ENCODE measurements around the gene MRPS9. TPM values are rescaled to one million over a fixed set of nuclear protein-coding genes. Genes with fewer than 3 reads are reported as not detected.

MRPS9 gene
- 33.6 TPM for polyA plus RNA-seq

GRCh38 chr2:105037572-105038382 is at the start of gene MRPS9:
MRPS9 (plus strand) TSS chr2:105038069; CDS start chr2:105038093, 24 bp downstream.
- H3K4me1 Mint-ChIP-seq = peaks cover 21 to 31% (median 26%) of the 10 kb centered on the region in 3 donors
- peak within 1 kb of the TSS; percentile 87 to 94 (median 93) for H3K27ac Mint-ChIP-seq
- peak within 1 kb of the TSS; percentile 98 to 99 (median 99) for H3K4me3 Mint-ChIP-seq
- no peaks in the 10 kb centered on the region for H3K36me3 Mint-ChIP-seq
- no peaks in the 10 kb centered on the region for H3K9me3 Mint-ChIP-seq
- H3K27me3 Mint-ChIP-seq = no peaks in the 10 kb centered on the region

DNA sequence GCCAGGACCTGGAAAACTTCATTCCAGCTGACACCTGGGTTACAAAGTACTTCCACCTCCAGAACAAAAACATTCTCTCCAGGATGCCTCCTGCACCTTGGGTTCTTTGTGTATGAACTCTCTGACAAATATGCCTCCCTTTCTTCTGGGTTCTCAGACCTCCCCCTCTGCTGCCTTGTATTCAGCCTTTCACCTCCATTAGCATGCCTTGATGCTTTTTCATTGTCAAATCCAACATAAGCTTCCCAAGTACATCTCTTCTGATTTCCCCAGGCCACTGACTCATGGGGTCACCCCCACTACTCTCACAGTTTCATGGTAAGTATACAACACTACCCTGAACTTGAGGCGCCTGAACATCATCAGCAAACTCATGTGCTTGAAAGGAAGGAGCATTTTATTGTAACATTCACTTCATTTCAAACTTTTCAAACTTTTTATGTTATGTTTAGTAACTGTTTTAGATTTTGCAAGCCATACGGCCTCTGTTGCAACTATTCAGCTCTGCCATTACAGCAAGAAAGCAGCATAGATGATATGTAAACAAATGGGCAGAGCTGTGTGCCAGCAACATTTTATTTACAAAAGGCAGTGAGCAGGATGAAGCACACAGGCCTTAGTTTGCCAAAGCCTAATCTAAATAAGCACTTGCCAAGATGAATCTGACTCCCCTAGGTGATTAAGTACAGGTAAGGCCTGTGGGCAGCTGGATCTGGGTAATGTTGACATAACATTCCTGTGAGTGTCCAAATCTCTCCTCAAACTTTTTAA is 32.5 kb upstream of the MRPS9 start:
- no peaks in the 10 kb centered on the region for H3K4me1 Mint-ChIP-seq
- peak overlapping the region in 1 of 3 donors; percentile 35 for H3K27ac Mint-ChIP-seq
- H3K36me3 Mint-ChIP-seq = no peaks in the 10 kb centered on the region
- peaks cover 0 to 22% (median 10%) of the 10 kb centered on the region in 3 donors for H3K9me3 Mint-ChIP-seq
- no peak overlapping the region for H3K4me3 Mint-ChIP-seq
- H3K27me3 Mint-ChIP-seq = no peaks in the 10 kb centered on the region

GRCh38 chr2:105007367-105007766 is 30.5 kb upstream of the MRPS9 start:
- no peaks in the 10 kb centered on the region for H3K4me1 Mint-ChIP-seq
- H3K9me3 Mint-ChIP-seq = peaks cover 0 to 22% (median 12%) of the 10 kb centered on the region in 3 donors
- no peak overlapping the region for H3K4me3 Mint-ChIP-seq
- H3K27ac Mint-ChIP-seq = no peak overlapping the region
- no peaks in the 10 kb centered on the region for H3K36me3 Mint-ChIP-seq
- H3K27me3 Mint-ChIP-seq = no peaks in the 10 kb centered on the region

- H3K36me3 Mint-ChIP-seq = peaks cover 2% of the 10 kb centered on the region
- H3K27me3 Mint-ChIP-seq = no peaks in the 10 kb centered on the region
- no peak overlapping the region for H3K27ac Mint-ChIP-seq
- no peaks in the 10 kb centered on the region for H3K9me3 Mint-ChIP-seq
- H3K4me3 Mint-ChIP-seq = no peak overlapping the region
- H3K4me1 Mint-ChIP-seq = peaks cover 6 to 8% (median 7%) of the 10 kb centered on the region in 3 donors
Observed at GRCh38 chr2:105032476-105032875, 5.4 kb upstream of the MRPS9 start.

- no peaks in the 10 kb centered on the region for H3K27me3 Mint-ChIP-seq
- no peak overlapping the region for H3K27ac Mint-ChIP-seq
- no peaks in the 10 kb centered on the region for H3K9me3 Mint-ChIP-seq
- peaks cover 14 to 21% (median 15%) of the 10 kb centered on the region in 3 donors for H3K4me1 Mint-ChIP-seq
- H3K36me3 Mint-ChIP-seq = peaks cover 2% of the 10 kb centered on the region
- H3K4me3 Mint-ChIP-seq = no peak overlapping the region
Observed at GRCh38 chr2:105034170-105034569, 3.7 kb upstream of the MRPS9 start.

- Mint-ChIP-seq H3K27ac (peak overlapping the region; percentile 87 to 94 (median 93)), H3K4me3 (peak overlapping the region; percentile 98 to 99 (median 99)), H3K9me3 (no peaks in the 10 kb centered on the region), H3K36me3 (no peaks in the 10 kb centered on the region), H3K27me3 (no peaks in the 10 kb centered on the region), H3K4me1 (peaks cover 21 to 31% (median 26%) of the 10 kb centered on the region in 3 donors)
Observed at GRCh38 chr2:105038383-105039061, 653 bp downstream of the MRPS9 start.

DNA sequence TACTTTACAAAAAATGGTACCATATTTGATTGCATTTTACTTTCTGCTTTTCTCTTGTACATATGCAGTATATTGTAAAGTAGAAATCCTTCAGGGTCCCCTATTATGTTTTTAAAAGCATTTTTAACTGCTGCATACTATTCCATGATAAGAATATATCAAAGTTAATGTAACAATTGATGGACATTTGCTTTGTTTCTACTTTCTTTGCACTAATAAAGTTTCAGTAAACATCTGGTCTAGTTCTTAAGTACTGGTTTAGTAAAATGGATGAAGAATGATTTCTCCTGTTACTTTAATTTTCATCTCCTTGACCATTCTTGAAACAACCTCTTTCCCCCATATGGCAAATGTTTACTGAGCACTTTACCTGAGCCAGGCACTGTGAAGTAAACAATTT is 1.7 kb downstream of the MRPS9 start:
- peaks cover under 1% of the 10 kb centered on the region for H3K36me3 Mint-ChIP-seq
- no peaks in the 10 kb centered on the region for H3K27me3 Mint-ChIP-seq
- peak overlapping the region; percentile 23 to 99 (median 52) for H3K4me3 Mint-ChIP-seq
- peaks cover 21 to 31% (median 26%) of the 10 kb centered on the region in 3 donors for H3K4me1 Mint-ChIP-seq
- no peak overlapping the region for H3K27ac Mint-ChIP-seq
- no peaks in the 10 kb centered on the region for H3K9me3 Mint-ChIP-seq

DNA sequence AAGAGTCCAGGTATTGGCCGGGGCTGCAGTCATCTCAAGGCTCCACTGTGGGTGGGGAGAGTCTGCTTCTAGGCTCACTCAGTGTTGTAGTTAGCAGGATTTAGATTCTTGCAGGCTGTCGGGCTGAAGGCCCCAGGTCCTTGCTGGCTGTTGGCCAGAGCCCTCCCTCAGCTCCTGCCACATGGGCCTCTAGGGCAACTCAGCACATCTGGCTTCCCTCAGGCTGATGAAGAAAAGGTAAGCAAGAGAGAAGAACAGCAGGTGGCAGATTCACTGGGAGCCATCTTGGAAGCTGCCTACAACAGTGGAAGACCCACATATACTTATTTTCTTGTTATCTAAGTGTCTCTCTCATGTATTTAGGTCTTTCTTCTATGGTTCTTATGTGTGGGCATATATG is 4.3 kb downstream of the MRPS9 start:
- H3K27ac Mint-ChIP-seq = no peak overlapping the region
- H3K27me3 Mint-ChIP-seq = no peaks in the 10 kb centered on the region
- H3K4me3 Mint-ChIP-seq = peak overlapping the region in 1 of 4 donors; percentile 17
- H3K4me1 Mint-ChIP-seq = peaks cover 20 to 25% (median 23%) of the 10 kb centered on the region in 3 donors
- no peaks in the 10 kb centered on the region for H3K9me3 Mint-ChIP-seq
- H3K36me3 Mint-ChIP-seq = peaks cover 3% of the 10 kb centered on the region

GRCh38 chr2:105052773-105053172 is 14.9 kb downstream of the MRPS9 start:
- H3K36me3 Mint-ChIP-seq = peaks cover 11% of the 10 kb centered on the region
- H3K4me1 Mint-ChIP-seq = peaks cover 5 to 16% (median 5%) of the 10 kb centered on the region in 3 donors
- no peak overlapping the region for H3K4me3 Mint-ChIP-seq
- H3K27me3 Mint-ChIP-seq = no peaks in the 10 kb centered on the region
- H3K9me3 Mint-ChIP-seq = peaks cover 0 to 15% (median 3%) of the 10 kb centered on the region in 3 donors
- H3K27ac Mint-ChIP-seq = peak overlapping the region in 1 of 3 donors; percentile 13

DNA sequence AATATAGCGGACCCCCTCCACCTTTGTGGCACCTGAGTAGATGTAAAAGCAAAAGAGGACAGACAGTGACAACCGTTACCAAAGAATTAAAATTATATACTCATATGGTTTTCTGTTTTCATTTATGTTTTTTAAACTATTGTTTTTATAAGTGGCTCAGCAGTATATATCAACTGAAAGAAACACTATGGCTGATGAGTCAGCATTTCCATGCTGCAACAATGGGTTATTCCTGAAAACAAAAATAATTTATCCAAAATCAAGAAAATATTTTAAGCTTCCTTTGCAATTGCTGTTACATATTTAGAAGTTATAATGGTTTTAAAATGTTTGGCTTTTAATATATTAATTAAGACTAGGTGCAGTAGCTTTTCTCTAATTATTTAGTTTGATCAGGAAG is 17.7 kb downstream of the MRPS9 start:
- no peak overlapping the region for H3K27ac Mint-ChIP-seq
- H3K4me1 Mint-ChIP-seq = peaks cover 5 to 16% (median 5%) of the 10 kb centered on the region in 3 donors
- peaks cover 0 to 13% (median 3%) of the 10 kb centered on the region in 3 donors for H3K9me3 Mint-ChIP-seq
- H3K36me3 Mint-ChIP-seq = peaks cover 10% of the 10 kb centered on the region
- no peak overlapping the region for H3K4me3 Mint-ChIP-seq
- H3K27me3 Mint-ChIP-seq = no peaks in the 10 kb centered on the region

DNA sequence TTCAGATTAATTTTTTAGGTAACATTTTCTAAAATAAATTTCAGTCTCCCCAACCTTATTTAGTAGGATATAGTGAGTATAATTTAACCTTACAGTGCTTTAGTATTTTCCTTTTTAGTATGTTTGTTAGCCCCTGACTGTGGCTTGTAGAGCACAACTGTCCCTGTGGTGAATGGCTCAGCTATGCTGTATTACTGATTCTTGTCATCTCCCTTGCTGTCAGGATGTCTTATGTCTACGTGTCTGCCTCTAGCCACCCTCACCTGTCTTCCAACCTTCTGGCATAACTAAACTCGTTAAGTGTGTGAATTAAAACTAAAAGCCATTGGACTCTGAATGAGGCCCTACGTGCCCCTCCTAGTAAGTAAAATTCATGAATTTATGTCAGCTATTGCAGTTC is 18.4 kb downstream of the MRPS9 start:
- H3K4me1 Mint-ChIP-seq = peaks cover under 1 to 16% (median 5%) of the 10 kb centered on the region in 3 donors
- H3K36me3 Mint-ChIP-seq = peaks cover 8% of the 10 kb centered on the region
- peaks cover 0 to 7% (median 0%) of the 10 kb centered on the region in 3 donors for H3K9me3 Mint-ChIP-seq
- no peak overlapping the region for H3K27ac Mint-ChIP-seq
- H3K27me3 Mint-ChIP-seq = no peaks in the 10 kb centered on the region
- H3K4me3 Mint-ChIP-seq = no peak overlapping the region

GRCh38 chr2:105057005-105057404 is 19.1 kb downstream of the MRPS9 start:
- H3K4me1 Mint-ChIP-seq = peaks cover under 1 to 15% (median 4%) of the 10 kb centered on the region in 3 donors
- peaks cover 0 to 5% (median 0%) of the 10 kb centered on the region in 3 donors for H3K9me3 Mint-ChIP-seq
- no peaks in the 10 kb centered on the region for H3K27me3 Mint-ChIP-seq
- H3K27ac Mint-ChIP-seq = peak overlapping the region in 1 of 3 donors; percentile 10
- H3K4me3 Mint-ChIP-seq = no peak overlapping the region
- H3K36me3 Mint-ChIP-seq = peaks cover 9% of the 10 kb centered on the region

DNA sequence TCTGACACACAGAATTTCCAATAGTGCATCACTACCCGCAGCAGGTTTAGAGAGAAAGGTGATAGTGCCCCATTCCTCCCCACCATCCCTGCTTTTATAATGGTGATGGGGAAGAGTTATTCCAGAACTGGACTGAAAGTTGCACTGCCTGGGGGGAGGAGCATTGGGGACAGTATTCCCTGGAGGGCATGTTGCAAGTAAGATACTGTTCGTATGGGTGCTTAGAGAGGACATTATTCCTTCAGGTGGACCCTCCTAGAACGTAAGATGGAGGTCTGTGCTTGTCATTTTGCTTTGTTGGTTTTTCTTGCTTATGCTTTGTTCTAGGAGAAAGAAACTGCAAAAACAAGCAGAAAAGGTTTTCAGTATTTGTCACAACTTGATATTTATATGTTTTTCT is 23.7 kb downstream of the MRPS9 start:
- no peak overlapping the region for H3K4me3 Mint-ChIP-seq
- H3K4me1 Mint-ChIP-seq = peaks cover 3 to 10% (median 9%) of the 10 kb centered on the region in 3 donors
- H3K36me3 Mint-ChIP-seq = peaks cover 8% of the 10 kb centered on the region
- H3K9me3 Mint-ChIP-seq = no peaks in the 10 kb centered on the region
- H3K27ac Mint-ChIP-seq = no peak overlapping the region
- H3K27me3 Mint-ChIP-seq = no peaks in the 10 kb centered on the region

DNA sequence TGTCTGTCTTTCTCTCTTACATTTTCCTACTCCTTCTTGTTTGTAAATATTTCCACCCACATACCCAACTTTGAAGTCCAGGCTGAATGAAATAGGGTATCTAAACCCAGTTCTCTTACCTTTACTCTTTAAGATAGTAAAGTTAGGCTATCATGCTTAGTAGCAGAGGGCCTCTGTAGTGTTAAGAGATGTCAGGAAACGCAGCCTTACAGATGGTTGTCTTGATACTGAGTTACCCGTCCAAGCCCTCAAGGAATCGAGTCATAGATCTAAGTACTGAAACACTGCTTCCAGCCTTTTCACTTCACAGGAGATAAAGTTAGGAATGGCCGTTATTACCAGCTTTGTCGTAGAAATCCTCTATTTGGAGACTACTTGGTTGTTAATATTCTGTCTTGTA is 24.3 kb downstream of the MRPS9 start:
- H3K4me3 Mint-ChIP-seq = no peak overlapping the region
- H3K27me3 Mint-ChIP-seq = no peaks in the 10 kb centered on the region
- peaks cover 8% of the 10 kb centered on the region for H3K36me3 Mint-ChIP-seq
- H3K9me3 Mint-ChIP-seq = no peaks in the 10 kb centered on the region
- H3K4me1 Mint-ChIP-seq = peaks cover 3 to 10% (median 9%) of the 10 kb centered on the region in 3 donors
- no peak overlapping the region for H3K27ac Mint-ChIP-seq

DNA sequence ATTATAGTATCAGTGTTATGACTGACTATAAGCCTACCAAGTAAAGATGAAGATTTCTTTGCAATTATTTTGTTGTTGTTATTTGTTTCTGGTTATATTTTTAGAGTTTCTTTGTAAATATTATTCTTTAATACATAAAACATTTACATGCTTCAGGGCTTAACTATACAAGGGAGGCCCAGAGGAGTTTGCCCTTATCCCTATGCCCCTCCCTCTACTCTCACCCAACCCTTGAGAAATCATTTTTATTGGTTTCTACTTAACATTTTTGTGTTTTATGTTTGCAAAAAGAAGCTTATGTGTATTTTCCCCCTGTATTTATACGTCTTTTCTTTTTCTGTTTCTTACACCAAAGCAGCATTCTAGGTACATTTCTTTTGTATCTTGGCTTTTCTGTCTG is 30.5 kb downstream of the MRPS9 start:
- Mint-ChIP-seq H3K4me1 (peaks cover 0 to 10% (median 6%) of the 10 kb centered on the region in 3 donors), H3K27ac (no peak overlapping the region)

More for the DNA sequence above, 30.5 kb downstream of the MRPS9 start:
- Mint-ChIP-seq H3K36me3 (peaks cover 12% of the 10 kb centered on the region), H3K27me3 (no peaks in the 10 kb centered on the region), H3K9me3 (no peaks in the 10 kb centered on the region), H3K4me3 (no peak overlapping the region)

All from IgD-negative memory B cell (primary cell).